HT-29 (cell line): ENCODE data around the gene HEY2. TPM values are rescaled to one million over a fixed set of nuclear protein-coding genes. Genes with fewer than 3 reads are reported as not detected.
"Not testable (repeated sequence)": the region's sequence is repeated elsewhere in the genome, so short reads cannot be mapped to it uniquely, and the experiment has no call there.

Source experiments
- DNase-seq: peaks from one replicate; pipeline ENCODE4 v3.0.0-alpha.2; 2015; ENCODE audit warnings: low spot score
- total RNA-seq: library from RNA; depleted of rRNA; stranded (reverse); fragments of >200 nt; shearing (Covaris generic); gene quantifications from 2 replicates; pipeline ENCODE4 v1.2.3, GENCODE V29; 2014; rRNA removed

The HEY2 gene
- total RNA-seq, 1 experiment from 2014 or later, result 0.08 TPM

DNA sequence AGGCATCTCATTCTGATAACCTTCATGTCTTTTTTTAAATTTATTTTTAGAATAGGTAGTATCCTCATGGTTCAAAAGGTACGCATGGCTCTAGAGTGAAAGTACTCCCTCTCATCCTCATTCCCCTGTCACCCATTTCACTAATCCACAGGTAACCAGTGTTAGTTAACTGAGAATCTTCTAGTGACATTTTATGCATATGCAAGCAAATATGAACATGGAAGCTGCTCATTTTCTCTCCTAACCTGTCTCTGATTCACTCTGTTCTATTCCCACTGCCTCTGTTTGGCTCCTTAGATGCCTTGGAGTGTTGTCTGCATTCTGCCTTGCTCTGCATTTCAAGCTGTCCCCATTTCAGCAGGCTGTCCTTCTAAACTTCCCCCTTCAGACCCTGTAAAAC, 45.9 kb downstream of the HEY2 start:
- DNase-seq, result no peak

DNA sequence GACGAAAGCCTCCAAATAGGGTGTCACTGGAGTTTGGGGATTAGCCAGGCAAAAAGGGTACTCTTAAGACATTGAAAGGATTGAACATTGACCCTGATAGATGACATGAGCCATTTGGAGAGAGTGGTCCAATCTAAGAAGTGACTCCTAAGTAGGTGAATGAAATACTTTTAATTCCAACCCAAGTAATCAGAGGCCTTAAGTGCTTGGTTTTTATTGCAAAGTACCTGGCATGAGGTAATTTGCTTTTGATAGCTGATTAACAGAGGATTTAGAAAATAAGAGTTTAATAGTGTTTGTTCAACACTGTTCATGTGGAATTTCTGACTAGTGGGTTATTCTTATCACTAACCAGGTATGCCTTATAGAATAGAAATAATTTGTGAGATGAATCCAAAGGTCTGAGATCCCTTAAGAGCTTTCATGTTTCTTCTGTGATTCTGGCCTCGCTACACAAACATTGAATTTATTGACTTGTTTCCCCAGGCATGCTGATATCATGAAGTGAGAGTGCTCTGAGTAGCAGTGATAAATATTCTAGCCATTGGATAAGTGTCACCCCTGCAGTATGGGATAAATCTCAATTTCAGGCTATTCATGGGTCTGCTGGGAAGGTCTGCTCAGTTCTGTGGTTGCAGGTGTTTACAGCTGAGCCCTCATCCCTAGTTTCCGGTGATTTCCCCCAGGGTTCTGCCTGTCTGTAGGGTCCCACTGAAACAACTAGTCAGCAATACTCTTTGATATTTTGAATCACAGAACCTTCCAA, 47.9 kb downstream of the HEY2 start:
- no peak for DNase-seq

DNA sequence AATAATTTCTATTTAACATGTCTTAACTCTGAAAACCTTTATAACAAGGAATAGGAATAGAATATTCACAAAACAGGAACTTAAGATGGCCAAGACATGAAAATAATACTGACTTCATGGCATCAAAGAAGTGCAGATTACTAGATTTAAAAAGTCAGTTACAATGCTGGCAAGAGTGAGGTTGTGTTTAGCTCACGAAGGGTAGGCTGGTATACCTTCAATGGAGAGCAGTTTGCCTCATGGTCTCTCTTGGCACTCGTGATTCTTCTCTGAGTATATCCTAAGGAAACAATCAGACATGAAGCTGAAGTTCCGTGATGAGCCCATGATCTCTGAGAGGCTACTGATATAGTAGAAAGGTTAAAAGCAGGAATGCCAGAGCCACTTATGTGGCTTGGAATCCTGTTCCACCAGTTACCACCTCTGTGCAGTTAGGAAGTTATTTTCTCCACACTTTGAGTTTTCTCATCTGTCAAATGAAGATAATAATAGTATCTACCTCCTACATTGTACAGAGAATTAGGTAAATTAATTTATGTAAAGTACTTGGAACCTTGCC, 48.5 kb downstream of the HEY2 start:
- peak; percentile 52 for DNase-seq

DNA sequence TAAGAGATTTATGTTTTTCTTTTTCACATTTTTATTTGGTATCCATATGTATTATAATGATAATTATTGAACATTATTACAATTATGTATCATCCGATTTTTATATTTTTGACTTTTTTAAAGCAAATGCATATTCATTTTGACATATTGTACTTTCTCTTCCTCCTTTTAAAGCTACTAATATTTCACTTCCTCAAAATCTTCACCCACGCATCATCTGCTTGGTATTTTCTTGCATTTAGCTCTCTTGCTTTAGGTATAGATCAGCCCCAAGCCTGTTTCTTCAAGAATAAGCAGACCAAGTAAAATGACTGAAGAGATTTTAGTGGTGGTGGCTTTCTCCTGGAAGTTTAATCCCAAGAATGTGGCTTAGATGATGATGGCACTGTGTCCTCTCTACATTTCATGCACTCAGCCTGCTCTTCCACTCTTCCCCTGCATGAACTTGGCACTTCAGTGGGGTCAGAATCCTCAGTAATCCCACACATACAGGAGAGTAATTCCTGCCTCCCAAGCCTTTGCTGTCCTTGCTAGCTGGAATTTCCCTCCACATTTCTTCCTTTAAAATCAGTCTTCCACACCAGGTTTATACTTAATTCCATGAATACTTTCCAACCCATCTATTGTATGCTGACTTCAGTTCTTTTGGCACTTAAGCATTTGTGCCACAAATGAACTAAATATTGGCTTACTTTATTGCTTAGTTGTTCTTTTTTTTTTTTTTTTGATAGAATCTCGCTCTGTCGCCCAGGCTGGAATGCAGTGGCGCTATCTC, 49.5 kb downstream of the HEY2 start:
- no peak for DNase-seq

DNA sequence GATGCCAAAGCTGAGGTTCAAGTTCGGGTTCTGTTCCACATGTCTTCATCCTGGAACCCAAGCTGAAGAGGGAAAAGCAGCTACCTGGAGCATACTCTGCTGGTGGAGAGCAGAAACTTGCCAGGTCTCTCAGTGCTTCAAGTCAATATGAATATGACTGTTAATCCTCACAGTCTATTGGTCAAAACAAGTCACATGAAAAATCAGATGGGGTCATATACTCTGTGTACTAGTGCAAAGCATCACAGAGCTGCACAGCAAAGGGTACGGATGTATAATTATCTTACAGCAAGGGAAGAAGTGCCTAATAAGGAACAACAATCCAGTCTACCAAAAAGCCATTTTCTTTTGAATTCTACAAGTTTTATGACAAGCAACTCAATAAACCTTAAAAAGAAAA, 53.0 kb downstream of the HEY2 start:
- DNase-seq, result no peak

DNA sequence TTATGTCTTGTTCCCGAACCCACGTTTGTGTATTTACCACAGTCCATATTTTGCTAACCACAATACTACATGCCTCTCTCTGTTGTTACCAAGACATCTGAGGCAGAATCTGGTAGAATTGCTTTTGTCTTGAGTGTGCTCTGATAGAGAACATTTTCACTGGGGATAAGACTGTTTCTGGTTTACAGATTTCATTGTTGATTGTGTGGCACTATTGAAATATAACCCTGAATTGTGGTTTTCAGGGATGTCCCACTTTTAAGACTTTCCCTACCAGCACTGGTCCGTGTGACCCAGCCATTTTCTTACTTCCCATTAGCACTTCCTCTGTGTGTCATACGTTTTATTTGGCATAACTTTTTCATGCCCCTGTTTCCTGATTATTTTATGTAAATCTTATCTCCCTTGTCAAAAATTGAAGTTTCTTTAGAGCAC, 53.5 kb downstream of the HEY2 start:
- no peak for DNase-seq

DNA sequence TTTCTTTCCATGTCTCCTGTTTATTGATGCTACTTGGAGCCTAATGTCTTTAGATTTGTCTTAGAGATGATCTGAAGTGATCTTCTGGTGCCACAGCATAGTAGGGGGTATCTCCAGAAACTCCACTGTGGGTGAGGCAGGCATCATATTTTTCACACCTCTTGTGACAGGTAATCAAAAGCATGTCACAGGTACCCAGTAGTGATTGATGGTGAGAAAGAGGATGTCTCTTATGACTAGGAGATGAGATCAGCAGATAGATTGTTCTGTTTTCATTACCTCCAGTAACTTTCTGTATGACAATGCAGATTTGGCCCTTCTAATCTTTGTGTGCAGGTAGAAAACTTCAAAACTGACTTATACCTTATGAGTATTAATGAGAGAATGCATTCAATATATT, 54.8 kb downstream of the HEY2 start:
- no peak for DNase-seq

DNA sequence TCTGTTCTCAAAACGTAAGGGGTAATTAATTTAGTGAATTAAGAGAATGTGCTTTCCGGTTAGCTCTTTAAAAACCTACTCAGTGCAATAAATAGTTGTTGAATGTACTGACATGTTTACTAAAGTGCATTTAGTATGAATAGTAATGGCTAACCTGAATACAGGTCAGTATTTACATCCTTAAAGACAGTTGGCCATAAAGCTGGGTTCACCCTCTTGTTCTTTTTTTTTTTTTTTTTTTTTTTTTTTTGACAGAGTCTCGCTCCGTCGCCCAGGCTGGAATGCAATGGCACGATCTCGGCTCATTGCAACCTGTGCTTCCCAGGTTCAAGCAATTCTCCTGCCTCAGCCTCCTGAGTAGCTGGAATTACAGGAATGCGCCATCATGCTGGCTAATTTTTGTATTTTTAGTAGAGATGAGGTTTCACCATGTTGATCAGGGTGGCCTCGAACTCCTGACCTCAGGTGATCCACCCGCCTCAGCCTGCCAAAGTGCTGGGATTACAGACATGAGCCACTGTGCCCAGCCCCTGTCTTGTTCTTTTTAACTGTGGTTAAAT, 55.5 kb downstream of the HEY2 start:
- not testable (repeated sequence) for DNase-seq

DNA sequence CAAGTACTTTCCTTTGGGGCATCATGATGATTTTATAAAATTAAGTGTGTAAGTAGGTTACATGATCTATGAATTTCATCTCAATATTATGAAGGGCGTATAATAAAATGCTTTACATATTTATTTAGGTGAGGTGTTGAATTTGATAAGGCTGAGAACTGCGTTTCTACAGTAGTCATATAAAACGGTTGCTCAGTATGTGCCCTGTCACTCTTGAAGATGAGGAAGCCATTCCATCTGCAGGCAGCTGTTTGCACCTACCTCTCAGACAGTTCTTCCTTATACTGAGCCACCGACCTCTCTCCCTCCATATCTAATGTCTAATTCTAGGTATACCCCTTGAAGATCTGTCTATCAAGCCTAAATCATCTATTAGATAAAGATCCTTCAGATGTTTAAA, 57.4 kb downstream of the HEY2 start:
- no peak for DNase-seq

DNA sequence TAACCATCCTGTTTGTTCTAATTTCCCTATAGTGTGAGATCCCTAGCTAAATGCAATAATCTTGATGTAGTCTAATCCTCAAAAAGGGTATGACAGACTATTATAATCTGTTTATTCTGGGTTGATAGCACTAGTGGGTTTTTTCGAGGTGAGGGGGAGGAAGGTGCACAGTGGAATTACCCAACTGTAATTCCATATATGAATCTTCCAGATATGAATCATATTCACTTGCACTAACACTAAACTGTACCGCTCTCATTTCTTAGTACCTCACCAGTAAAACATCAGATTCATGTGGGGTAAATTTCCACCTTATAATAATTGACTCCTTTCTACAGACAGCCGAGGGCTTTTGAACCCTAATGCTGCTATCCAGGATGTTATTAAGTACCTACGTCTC, 57.9 kb downstream of the HEY2 start:
- DNase-seq, result no peak

DNA sequence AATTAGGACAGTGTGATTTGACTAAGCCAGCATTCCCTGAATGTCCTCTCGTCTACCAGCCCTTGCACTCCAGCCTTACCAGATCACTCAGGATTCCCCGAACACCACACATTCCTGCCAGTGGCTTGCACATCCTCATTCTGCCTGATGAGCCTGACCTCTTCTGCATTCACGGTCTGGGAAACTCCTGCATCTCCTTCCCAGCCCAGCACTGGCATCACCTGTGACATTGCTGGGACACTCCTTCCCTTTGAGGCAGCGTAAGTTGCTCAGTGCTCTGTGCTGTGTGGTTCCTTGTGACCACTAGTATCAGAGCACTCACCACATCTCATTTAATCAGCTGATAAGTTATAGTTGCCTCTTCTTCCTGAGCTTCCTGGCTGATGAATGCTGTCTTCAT, 58.6 kb downstream of the HEY2 start:
- DNase-seq, result no peak

DNA sequence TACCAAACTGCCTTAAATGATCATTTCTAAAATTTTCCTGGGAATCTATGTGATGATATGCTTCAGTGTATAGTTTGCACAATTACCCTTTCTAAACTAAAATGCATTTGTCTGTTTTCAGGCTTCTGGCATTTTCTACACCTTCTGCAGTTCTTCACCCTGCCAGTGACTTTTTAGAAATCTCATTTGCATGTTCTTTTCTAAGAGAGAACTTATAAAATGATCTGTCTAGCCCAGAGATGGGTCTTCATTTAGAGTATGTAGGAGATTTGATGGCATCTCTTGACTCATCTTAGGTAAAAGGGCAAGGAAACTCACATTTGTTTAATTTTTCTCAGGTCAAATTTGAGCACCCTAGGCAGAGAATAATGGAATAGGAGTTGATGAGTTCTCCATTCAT, 59.2 kb downstream of the HEY2 start:
- DNase-seq, result no peak

DNA sequence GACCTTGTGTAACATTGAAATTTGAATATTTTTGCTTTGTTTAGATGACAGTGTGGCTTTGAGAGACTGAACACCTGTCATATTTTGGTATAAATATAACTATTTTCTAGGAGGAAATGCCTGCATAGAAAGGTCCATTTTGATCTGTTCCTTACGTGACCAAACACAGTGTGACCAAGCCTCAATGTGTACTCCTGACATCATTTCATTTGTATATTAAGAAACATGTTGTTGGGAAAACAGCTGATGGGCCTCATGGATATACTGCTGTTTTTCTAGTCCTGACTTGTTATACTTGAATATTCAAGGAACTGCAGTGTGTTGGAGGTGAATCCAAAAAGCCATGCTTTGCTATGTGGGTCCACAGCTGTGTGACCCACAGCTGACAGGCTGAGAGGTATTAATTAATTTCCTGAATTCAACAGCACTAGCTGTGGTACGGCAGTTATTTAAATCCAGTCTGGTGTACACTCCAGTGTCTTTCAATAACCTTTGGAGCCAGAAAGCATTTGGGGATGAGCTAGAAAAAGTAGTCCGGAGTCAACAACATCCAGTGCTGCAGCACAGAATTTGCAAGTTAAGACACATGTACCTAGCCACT, 60.2 kb downstream of the HEY2 start:
- no peak for DNase-seq

DNA sequence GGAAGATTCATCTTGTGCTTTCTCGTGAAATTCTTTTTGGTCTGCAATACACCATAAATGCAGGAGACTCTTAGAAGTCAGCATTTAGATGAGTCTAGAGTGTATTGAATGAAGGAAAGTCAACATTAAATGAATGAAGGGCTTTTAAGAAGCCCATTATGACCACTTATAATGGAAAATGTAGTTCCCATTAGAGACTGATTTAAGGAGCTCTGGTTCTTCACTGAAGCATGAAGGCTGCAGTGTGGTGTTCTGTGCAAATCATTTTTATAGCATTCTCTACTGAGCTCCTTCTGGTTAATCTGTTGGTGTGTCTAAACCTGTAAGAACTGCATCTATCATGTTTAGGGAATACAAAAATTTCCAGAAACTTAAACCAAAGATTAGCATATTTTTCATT, 61.0 kb downstream of the HEY2 start:
- DNase-seq, result no peak

Other genes starting within 250 kb of the HEY2 start
- gene NCOA7, start 41.3 kb downstream of the HEY2 start, total RNA-seq, result 11.6 and 13.3 TPM in 2 replicates
- gene HINT3, start 207.1 kb downstream of the HEY2 start, total RNA-seq, result 7.1 and 8.9 TPM in 2 replicates
- 13.8 and 16.6 TPM in 2 replicates for gene TRMT11, start 236.9 kb downstream of the HEY2 start, total RNA-seq